Cardiac muscle cell (in vitro differentiated cells and primary cell): Measurements from ENCODE around the gene MAPK8IP3. TPM values are rescaled to one million over a fixed set of nuclear protein-coding genes. Genes with fewer than 3 reads are reported as not detected.

Experiments used
- DNase-seq, 2 donors: peaks; one replicate each; pipeline versions ENCODE4 v3.0.0 to v3.0.0-alpha.2; 2010 to 2017; ENCODE audit warnings: low read depth in 1 of 2, low spot score in 1 of 2
- H3K27ac ChIP-seq: fragments of 200-600 bp; sonication (generic); 2 replicates; pipeline ENCODE4 v1.5.1; 2016
- H3K27me3 ChIP-seq: fragments of 200-600 bp; sonication (generic); 2 replicates; pipeline ENCODE4 v1.6.0; 2016; ENCODE audit warnings: control low read depth
- H3K36me3 ChIP-seq: fragments of 200-600 bp; sonication (generic); 2 replicates; pipeline ENCODE4 v1.5.1; 2016; ENCODE audit warnings: control low read depth
- H3K4me1 ChIP-seq: fragments of 200-600 bp; sonication (generic); 2 replicates; pipeline ENCODE4 v1.8.1; 2017; ENCODE audit warnings: low read depth, mild to moderate bottlenecking, mixed run types
- H3K4me3 ChIP-seq: fragments of 200-600 bp; sonication (generic); 2 replicates; pipeline ENCODE4 v1.5.1; 2016; ENCODE audit warnings: mild to moderate bottlenecking
- H3K9me3 ChIP-seq: fragments of 200-600 bp; sonication (generic); 2 replicates; pipeline ENCODE4 v1.5.1; 2017; ENCODE audit warnings: low read depth, mild to moderate bottlenecking, control low read depth
- CTCF ChIP-seq: IDR thresholded peaks from 2 replicates; pipeline ENCODE4 v1.5.1; 2012; ENCODE audit warnings: low read depth, mild to moderate bottlenecking, low read length
- polyA plus RNA-seq: library from polyadenylated mRNA; unstranded; fragments of >200 nt; fragmentation: Nextera tagmentation; extraction: Ambion mirVana; gene quantifications from 2 replicates; pipeline ENCODE4 v1.2.1, GENCODE V29; 2016
- total RNA-seq: library from RNA; depleted of rRNA; stranded (reverse); fragments of >200 nt; gene quantifications from 2 replicates; pipeline ENCODE4 v1.2.3, GENCODE V29; 2016

The MAPK8IP3 gene
- total and polyA plus RNA-seq, 2 experiments from 2014 or later = 75.2 to 127 TPM

GRCh38 chr16:1773703-1774447 is 67.9 kb downstream of the MAPK8IP3 start:
- peak overlapping the region; percentile 59 for H3K4me3 ChIP-seq
- no peak for TF ChIP-seq CTCF
- no peaks in the 10 kb centered on the region for H3K27me3 ChIP-seq
- peak in 1 of 2 donors; percentile 49 for DNase-seq
- peaks cover 13% of the 10 kb centered on the region for H3K4me1 ChIP-seq
- H3K36me3 ChIP-seq = no peaks in the 10 kb centered on the region
- H3K9me3 ChIP-seq = no peaks in the 10 kb centered on the region
- H3K27ac ChIP-seq = peak overlapping the region; percentile 88

- no peak overlapping the region for H3K27ac ChIP-seq
- H3K9me3 ChIP-seq = no peaks in the 10 kb centered on the region
- no peak for DNase-seq
- peaks cover 13% of the 10 kb centered on the region for H3K4me1 ChIP-seq
- H3K4me3 ChIP-seq = peak overlapping the region; percentile 59
- H3K27me3 ChIP-seq = no peaks in the 10 kb centered on the region
- no peak for TF ChIP-seq CTCF
- H3K36me3 ChIP-seq = no peaks in the 10 kb centered on the region
Measured at GRCh38 chr16:1774448-1774780, 68.4 kb downstream of the MAPK8IP3 start.

GRCh38 chr16:1775006-1775845 is 69.2 kb downstream of the MAPK8IP3 start:
- TF ChIP-seq CTCF = no peak
- Histone ChIP-seq H3K4me3 (no peak overlapping the region), H3K27ac (no peak overlapping the region), H3K27me3 (no peaks in the 10 kb centered on the region), H3K9me3 (no peaks in the 10 kb centered on the region), H3K4me1 (peaks cover 13% of the 10 kb centered on the region), H3K36me3 (no peaks in the 10 kb centered on the region)
- DNase-seq = no peak

GRCh38 chr16:1775846-1776671 is 70.1 kb downstream of the MAPK8IP3 start:
- Histone ChIP-seq H3K36me3 (no peaks in the 10 kb centered on the region), H3K4me1 (peaks cover 13% of the 10 kb centered on the region)
- TF ChIP-seq CTCF = no peak

GRCh38 chr16:1776672-1776955 is 70.6 kb downstream of the MAPK8IP3 start:
- Histone ChIP-seq H3K27me3 (no peaks in the 10 kb centered on the region), H3K27ac (no peak overlapping the region), H3K9me3 (no peaks in the 10 kb centered on the region), H3K4me3 (no peak overlapping the region), H3K36me3 (no peaks in the 10 kb centered on the region), H3K4me1 (peaks cover 13% of the 10 kb centered on the region)
- no peak for DNase-seq
- no peak for TF ChIP-seq CTCF

More at GRCh38 chr16:1775846-1776671, 70.1 kb downstream of the MAPK8IP3 start:
- no peak overlapping the region for H3K27ac ChIP-seq
- DNase-seq = no peak
- no peaks in the 10 kb centered on the region for H3K9me3 ChIP-seq
- no peak overlapping the region for H3K4me3 ChIP-seq
- no peaks in the 10 kb centered on the region for H3K27me3 ChIP-seq
